Measurements from ENCODE around the gene SLFN12L. TPM values are rescaled to one million over a fixed set of nuclear protein-coding genes. Genes with fewer than 3 reads are reported as not detected.

SLFN12L gene
- total RNA-seq, 1 donor from 2014 or later: 0.30 TPM

DNA sequence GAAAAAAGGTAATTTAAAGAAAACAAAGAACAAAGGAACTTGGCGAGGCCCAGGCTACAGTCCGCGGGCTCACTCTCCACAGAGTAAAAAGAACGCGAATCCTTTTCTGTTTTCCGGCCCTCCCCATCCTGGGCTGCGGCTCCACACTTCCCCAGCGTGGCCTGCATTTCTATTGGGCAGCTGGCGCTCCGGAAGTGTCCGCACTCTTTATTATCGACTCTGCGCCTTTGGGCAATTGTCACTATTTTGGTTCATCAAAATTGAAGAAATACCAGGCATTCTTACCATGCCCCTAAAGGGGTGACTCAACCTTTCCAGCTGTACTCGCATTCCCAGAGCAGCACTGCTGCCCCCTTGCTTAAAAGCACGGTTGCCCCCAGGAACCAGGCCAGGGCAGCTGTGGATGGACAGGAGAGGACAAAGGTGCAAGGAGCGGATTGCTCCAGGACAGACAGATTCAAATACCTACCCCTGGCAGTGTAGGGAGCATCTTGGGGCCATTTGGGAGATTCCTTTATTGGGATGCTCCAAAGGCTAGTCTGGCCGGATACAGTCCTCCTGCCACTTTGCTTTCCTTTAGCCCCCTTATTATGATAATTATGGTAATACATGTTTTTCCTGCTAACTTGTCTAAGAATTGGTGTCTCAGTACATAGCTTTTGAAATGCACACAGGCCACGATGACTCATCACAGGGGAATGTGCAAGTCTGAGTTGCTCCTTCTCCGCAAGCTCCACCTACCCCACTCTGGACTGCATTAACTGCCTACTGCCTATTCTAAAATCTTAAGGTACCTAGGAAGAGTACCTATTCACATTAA, 104.2 kb downstream of the SLFN12L start:
- ATAC-seq (peak; percentile 73), DNase-seq (ENCODE audit: low spot score) (no peak)

DNA sequence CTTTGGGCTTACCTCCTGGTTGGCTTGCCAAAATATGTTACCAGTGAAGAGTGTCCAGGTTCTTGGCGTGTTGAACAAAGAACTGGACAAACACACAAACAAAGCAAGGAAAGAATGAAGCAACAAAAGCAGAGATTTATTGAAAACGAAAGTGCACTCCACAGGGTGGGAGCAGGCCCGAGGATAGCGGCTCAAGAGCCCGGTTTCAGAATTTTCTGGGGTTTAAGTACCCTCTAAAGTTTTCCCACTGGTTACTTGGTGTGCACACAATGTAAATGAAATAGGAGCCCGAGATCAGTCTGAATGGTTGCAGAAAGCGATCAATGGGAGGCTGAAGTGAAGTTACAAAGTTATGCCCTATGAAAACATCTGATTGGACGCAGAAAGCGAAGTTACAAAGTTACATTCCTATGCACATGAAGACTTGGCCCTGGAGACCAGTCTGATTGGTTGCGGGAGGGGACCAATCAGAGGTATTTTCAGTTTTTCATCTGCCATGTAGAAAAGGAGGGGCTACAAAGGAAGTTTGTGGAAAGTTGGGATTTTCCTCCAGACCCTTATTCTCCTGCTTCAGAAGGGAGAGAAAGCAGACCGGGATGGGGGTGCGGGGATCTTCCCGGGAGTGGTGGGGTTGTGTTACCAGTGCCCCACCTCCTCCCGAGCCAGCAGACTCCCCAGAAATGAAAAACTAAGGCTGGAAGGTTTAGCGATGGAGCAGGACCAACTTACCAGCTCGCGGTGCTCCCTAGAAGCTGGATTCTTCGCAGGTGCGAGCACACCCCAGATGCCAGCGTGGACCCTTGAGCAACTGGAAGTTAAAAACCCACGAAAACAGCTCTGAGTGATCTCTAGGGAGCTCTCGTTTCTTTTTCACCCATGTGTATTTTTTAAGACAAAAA, 105.1 kb downstream of the SLFN12L start, which contains the start of gene SLFN12:
TSS of gene SLFN12 (minus strand) at position 325 of the 899 bp plus-strand sequence. CDS start 9,472 bp downstream, outside the sequence.
- peak; percentile 81 for ATAC-seq
- peak; percentile 53 for DNase-seq (ENCODE audit: low spot score)

DNA sequence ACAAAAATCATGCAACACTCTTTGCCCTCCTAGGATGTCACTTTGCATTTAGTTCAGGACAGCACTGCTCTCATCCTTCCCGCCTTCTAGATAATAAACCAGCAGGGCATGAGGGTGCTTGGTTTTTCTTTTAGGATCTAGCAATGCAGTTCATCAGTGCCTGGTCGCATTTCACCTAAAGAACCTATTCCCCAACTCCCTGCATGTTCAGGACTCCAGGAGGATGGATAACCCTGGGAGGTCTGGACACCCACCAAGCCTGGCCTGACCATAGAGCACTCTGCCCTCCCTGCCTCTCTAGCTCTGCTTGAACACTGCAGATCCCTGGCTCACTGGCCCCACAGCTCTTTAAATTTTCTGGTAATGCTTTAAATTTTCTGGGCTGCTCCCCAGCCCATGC, 107.8 kb downstream of the SLFN12L start:
- no peak for DNase-seq (ENCODE audit: low spot score)
- no peak for ATAC-seq

DNA sequence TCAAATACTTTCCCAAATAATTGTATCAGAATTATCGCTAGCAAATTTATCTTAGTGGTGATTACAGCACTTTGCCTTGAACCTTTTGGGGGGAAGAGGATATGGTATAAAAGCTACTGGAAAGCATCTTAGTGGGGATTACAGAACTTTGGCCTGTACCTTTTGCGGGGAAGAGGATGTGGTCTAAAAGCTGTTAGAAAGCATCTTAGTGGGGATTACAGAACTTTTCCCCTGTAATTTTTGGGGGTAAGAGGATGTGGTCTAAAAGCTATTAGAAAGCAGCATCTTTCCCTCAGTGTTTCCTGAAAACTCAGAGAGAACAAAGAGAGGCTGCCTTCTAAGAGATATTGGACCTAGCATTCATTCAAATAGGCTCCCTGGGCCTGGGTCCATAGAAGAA, 109.2 kb downstream of the SLFN12L start:
- DNase-seq (ENCODE audit: low spot score) (no peak), ATAC-seq (no peak)

DNA sequence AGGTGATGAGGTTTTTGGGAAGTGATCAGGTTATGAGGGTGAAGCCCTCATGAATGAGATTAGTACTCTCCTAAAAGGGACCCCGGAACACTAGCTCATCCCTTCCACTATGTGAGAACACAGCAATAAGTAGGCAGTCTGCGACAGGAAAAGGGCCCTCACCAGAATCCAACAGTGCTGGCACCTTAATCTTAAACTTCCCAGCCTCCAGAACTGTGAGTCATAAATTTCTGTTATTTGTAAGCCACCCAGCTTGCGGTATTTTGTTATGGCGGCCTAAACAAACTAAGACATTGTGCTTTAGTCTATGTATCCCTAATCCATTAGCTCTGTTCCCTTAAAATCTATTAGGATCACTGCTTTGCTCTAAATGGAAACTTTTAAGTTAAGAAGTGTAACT, 113.7 kb downstream of the SLFN12L start:
- ATAC-seq (no peak), DNase-seq (ENCODE audit: low spot score) (no peak)

Other genes with a start within 250 kb of the SLFN12L start
- gene SLFN11, start 164.1 kb downstream of the SLFN12L start, total RNA-seq: 2.7 TPM
- gene SLFN12, start 105.2 kb downstream of the SLFN12L start, total RNA-seq: 0.73 TPM
- gene SLFN13, start 88.9 kb downstream of the SLFN12L start, total RNA-seq: 1.6 TPM
- 0.05 TPM for gene SLFN14, start 23.1 kb upstream of the SLFN12L start, total RNA-seq
- gene PEX12, start 40.9 kb upstream of the SLFN12L start, total RNA-seq: 5.3 TPM
- 39.6 TPM for gene AP2B1, start 49.6 kb upstream of the SLFN12L start, total RNA-seq
- gene RASL10B, start 194.0 kb upstream of the SLFN12L start, total RNA-seq: 2.3 TPM
- gene GAS2L2, start 215.6 kb upstream of the SLFN12L start, total RNA-seq: not detected
- not detected for gene C17orf50, start 223.2 kb upstream of the SLFN12L start, total RNA-seq